Trophoblast cell (in vitro differentiated cells and primary cell): ENCODE results near the gene SNRNP70.

Source experiments
- DNase-seq, 2 donors: peaks; one replicate each; pipeline ENCODE4 v3.0.0-alpha.2; 2016
- H2AFZ ChIP-seq: 2 replicates; pipeline ENCODE4 v1.6.1; 2013; ENCODE audit warnings: low read length, moderate library complexity, mild to moderate bottlenecking; ENCODE audit not compliant: insufficient read depth, poor library complexity
- H2AK5ac ChIP-seq: 2 replicates; pipeline ENCODE4 v1.6.1; 2013; ENCODE audit warnings: mild to moderate bottlenecking, low read length
- H2BK120ac ChIP-seq: 2 replicates; pipeline ENCODE4 v1.6.1; 2013; ENCODE audit warnings: low read length, mild to moderate bottlenecking, moderate library complexity; ENCODE audit not compliant: insufficient read depth, poor library complexity
- H2BK12ac ChIP-seq: 2 replicates; pipeline ENCODE4 v1.6.1; 2013; ENCODE audit warnings: mild to moderate bottlenecking, low read length, moderate library complexity
- H2BK5ac ChIP-seq: 2 replicates; pipeline ENCODE4 v1.6.1; 2013; ENCODE audit warnings: low read length, low read depth, moderate library complexity, mild to moderate bottlenecking; ENCODE audit not compliant: poor library complexity
- H3K14ac ChIP-seq: 2 replicates; pipeline ENCODE4 v1.6.1; 2013; ENCODE audit warnings: mild to moderate bottlenecking, low read length
- H3K18ac ChIP-seq: 2 replicates; pipeline ENCODE4 v1.6.1; 2013; ENCODE audit warnings: mild to moderate bottlenecking, low read length
- H3K23ac ChIP-seq: 2 replicates; pipeline ENCODE4 v1.6.1; 2013; ENCODE audit warnings: low read length
- H3K27ac ChIP-seq: 2 replicates; pipeline ENCODE4 v1.5.1; 2013; ENCODE audit warnings: low read depth, mild to moderate bottlenecking, inconsistent platforms, low read length, moderate library complexity
- H3K27me3 ChIP-seq: 2 replicates; pipeline ENCODE4 v1.6.1; 2013; ENCODE audit warnings: inconsistent platforms, mild to moderate bottlenecking, low read length, moderate library complexity; ENCODE audit not compliant: insufficient read depth
- H3K36me3 ChIP-seq, 2 experiments: 1 replicate in 1 of 2; 2 replicates in 1 of 2; pipeline ENCODE4 v1.6.1; 2013; ENCODE audit warnings: low read length in 2 of 2, mild to moderate bottlenecking in 2 of 2, moderate library complexity in 1 of 2; ENCODE audit not compliant: insufficient read depth in 2 of 2, control insufficient read depth in 1 of 2
- H3K4ac ChIP-seq: 2 replicates; pipeline ENCODE4 v1.6.1; 2013; ENCODE audit warnings: low read depth, mild to moderate bottlenecking, low read length, moderate library complexity
- H3K4me1 ChIP-seq, 2 experiments: 1 replicate in 1 of 2; 2 replicates in 1 of 2; pipeline ENCODE4 v1.6.1; 2013; ENCODE audit warnings: low read length in 2 of 2, mild to moderate bottlenecking in 2 of 2, moderate library complexity in 1 of 2; ENCODE audit not compliant: insufficient read depth in 2 of 2, control insufficient read depth in 1 of 2
- H3K4me2 ChIP-seq: 2 replicates; pipeline ENCODE4 v1.6.1; 2013; ENCODE audit warnings: inconsistent platforms, mild to moderate bottlenecking, low read length, moderate library complexity
- H3K4me3 ChIP-seq: 2 replicates; pipeline ENCODE4 v1.5.1; 2013; ENCODE audit warnings: mild to moderate bottlenecking, low read depth, low read length, inconsistent platforms
- H3K79me1 ChIP-seq: one replicate; pipeline ENCODE4 v1.6.1; 2013; ENCODE audit warnings: low read length
- H3K79me2 ChIP-seq: 2 replicates; pipeline ENCODE4 v1.6.1; 2013; ENCODE audit warnings: low read length, mild to moderate bottlenecking; ENCODE audit not compliant: control insufficient read depth, insufficient read depth, poor library complexity
- H3K9ac ChIP-seq: 2 replicates; pipeline ENCODE4 v1.6.1; 2013; ENCODE audit warnings: mild to moderate bottlenecking, low read length
- H3K9me3 ChIP-seq: 2 replicates; pipeline ENCODE4 v1.6.1; 2013; ENCODE audit warnings: low read depth, mild to moderate bottlenecking, control low read depth, inconsistent platforms, low read length; ENCODE audit not compliant: insufficient read depth
- H4K12ac ChIP-seq: 2 replicates; pipeline ENCODE4 v1.6.1; 2013; ENCODE audit warnings: low read depth, mild to moderate bottlenecking, low read length, moderate library complexity
- H4K8ac ChIP-seq: 2 replicates; pipeline ENCODE4 v1.6.1; 2013; ENCODE audit warnings: low read depth, mild to moderate bottlenecking, low read length, moderate library complexity
- H4K91ac ChIP-seq: one replicate; pipeline ENCODE4 v1.6.1; 2013; ENCODE audit warnings: low read depth, mild to moderate bottlenecking, low read length, moderate library complexity
- WGBS: extraction: QIAGEN DNeasy Blood & Tissue Kit; methylation state at CpG from one replicate; pipeline ENCODE4 v1.1.7; 2013; ENCODE audit warnings: missing lambda C conversion rate; ENCODE audit not compliant: insufficient read length, insufficient coverage; ENCODE audit errors: extremely low coverage; 5-methylcytosine and 5-hydroxymethylcytosine counted together

SNRNP70 gene

GRCh38 chr19:49104229-49104864 is 19.1 kb downstream of the SNRNP70 start:
- DNase-seq = no peak
- H3K14ac ChIP-seq = no peak overlapping the region
- no peak overlapping the region for H3K4me2 ChIP-seq
- H2BK5ac ChIP-seq = no peak overlapping the region
- no peak overlapping the region for H4K91ac ChIP-seq
- H3K4ac ChIP-seq = no peak overlapping the region
- H3K79me1 ChIP-seq = no peaks in the 10 kb centered on the region
- H3K79me2 ChIP-seq = no peaks in the 10 kb centered on the region
- H3K36me3 ChIP-seq = peaks cover 91 to 94% of the 10 kb centered on the region in 2 experiments
- no peak overlapping the region for H3K4me3 ChIP-seq
- H3K23ac ChIP-seq = no peak overlapping the region
- no peak overlapping the region for H2AFZ ChIP-seq
- no peak overlapping the region for H2BK120ac ChIP-seq
- no peak overlapping the region for H4K8ac ChIP-seq
- H3K27me3 ChIP-seq = no peaks in the 10 kb centered on the region
- no peak overlapping the region for H4K12ac ChIP-seq
- H2AK5ac ChIP-seq = no peak overlapping the region
- no peak overlapping the region for H3K9ac ChIP-seq
- no peaks in the 10 kb centered on the region for H3K9me3 ChIP-seq
- H3K18ac ChIP-seq = no peak overlapping the region
- H3K27ac ChIP-seq = no peak overlapping the region
- WGBS = no CpG with 5 or more reads among the region's 30 CpGs
- H3K4me1 ChIP-seq = peaks cover 0 to 5% of the 10 kb centered on the region in 2 experiments
- no peak overlapping the region for H2BK12ac ChIP-seq

GRCh38 chr19:49106648-49107135 is 21.4 kb downstream of the SNRNP70 start:
- H2BK120ac ChIP-seq = no peak overlapping the region
- H3K79me2 ChIP-seq = no peaks in the 10 kb centered on the region
- H2BK12ac ChIP-seq = no peak overlapping the region
- H4K12ac ChIP-seq = no peak overlapping the region
- H3K27me3 ChIP-seq = no peaks in the 10 kb centered on the region
- no peak overlapping the region for H2BK5ac ChIP-seq
- H3K18ac ChIP-seq = no peak overlapping the region
- H2AFZ ChIP-seq = no peak overlapping the region
- no peak overlapping the region for H3K9ac ChIP-seq
- no CpG with 5 or more reads among the region's 12 CpGs for WGBS
- H2AK5ac ChIP-seq = no peak overlapping the region
- H3K4ac ChIP-seq = no peak overlapping the region
- H3K14ac ChIP-seq = no peak overlapping the region
- H3K23ac ChIP-seq = no peak overlapping the region
- H3K36me3 ChIP-seq = peaks cover 77 to 79% of the 10 kb centered on the region in 2 experiments
- H3K4me2 ChIP-seq = no peak overlapping the region
- no peak overlapping the region for H4K91ac ChIP-seq
- no peaks in the 10 kb centered on the region for H3K79me1 ChIP-seq
- H4K8ac ChIP-seq = no peak overlapping the region
- H3K4me3 ChIP-seq = no peak overlapping the region
- DNase-seq = peak; percentile 27 to 66
- H3K4me1 ChIP-seq = peaks cover 0 to 5% of the 10 kb centered on the region in 2 experiments
- H3K27ac ChIP-seq = no peak overlapping the region
- no peaks in the 10 kb centered on the region for H3K9me3 ChIP-seq

- H3K36me3 ChIP-seq = peaks cover 66 to 67% of the 10 kb centered on the region in 2 experiments
- no peak overlapping the region for H2AK5ac ChIP-seq
- no peak overlapping the region for H4K12ac ChIP-seq
- no peak overlapping the region for H3K9ac ChIP-seq
- no peak overlapping the region for H3K27ac ChIP-seq
- H3K27me3 ChIP-seq = no peaks in the 10 kb centered on the region
- H3K4ac ChIP-seq = no peak overlapping the region
- H2BK12ac ChIP-seq = no peak overlapping the region
- H3K4me3 ChIP-seq = no peak overlapping the region
- H2BK120ac ChIP-seq = no peak overlapping the region
- WGBS = no CpG with 5 or more reads among the region's 93 CpGs
- H2BK5ac ChIP-seq = no peak overlapping the region
- no peak overlapping the region for H3K4me2 ChIP-seq
- no peak overlapping the region for H4K91ac ChIP-seq
- no peaks in the 10 kb centered on the region for H3K79me1 ChIP-seq
- H3K9me3 ChIP-seq = no peaks in the 10 kb centered on the region
- H2AFZ ChIP-seq = no peak overlapping the region
- H4K8ac ChIP-seq = no peak overlapping the region
- peaks cover 0 to 5% of the 10 kb centered on the region in 2 experiments for H3K4me1 ChIP-seq
- no peak overlapping the region for H3K23ac ChIP-seq
- no peaks in the 10 kb centered on the region for H3K79me2 ChIP-seq
- no peak overlapping the region for H3K14ac ChIP-seq
- H3K18ac ChIP-seq = no peak overlapping the region
- DNase-seq = no peak
These were observed 22.6 kb downstream of the SNRNP70 start for GRCh38 chr19:49107625-49108459.

- no peak overlapping the region for H2BK120ac ChIP-seq
- H2AFZ ChIP-seq = no peak overlapping the region
- H3K79me1 ChIP-seq = no peaks in the 10 kb centered on the region
- H2AK5ac ChIP-seq = no peak overlapping the region
- H3K4me2 ChIP-seq = no peak overlapping the region
- no CpG with 5 or more reads among the region's 5 CpGs for WGBS
- H3K27me3 ChIP-seq = no peaks in the 10 kb centered on the region
- no peak overlapping the region for H3K4ac ChIP-seq
- H4K91ac ChIP-seq = no peak overlapping the region
- no peak overlapping the region for H3K18ac ChIP-seq
- no peak overlapping the region for H2BK12ac ChIP-seq
- peaks cover 5% of the 10 kb centered on the region in 2 experiments for H3K4me1 ChIP-seq
- H3K36me3 ChIP-seq = peaks cover 54 to 56% of the 10 kb centered on the region in 2 experiments
- no peak overlapping the region for H3K9ac ChIP-seq
- H4K12ac ChIP-seq = no peak overlapping the region
- no peak overlapping the region for H3K4me3 ChIP-seq
- peaks cover 3% of the 10 kb centered on the region for H3K9me3 ChIP-seq
- H4K8ac ChIP-seq = no peak overlapping the region
- H3K23ac ChIP-seq = no peak overlapping the region
- H3K27ac ChIP-seq = peak overlapping the region; percentile 16
- no peak for DNase-seq
- no peak overlapping the region for H2BK5ac ChIP-seq
- H3K14ac ChIP-seq = no peak overlapping the region
- H3K79me2 ChIP-seq = no peaks in the 10 kb centered on the region
These were observed 23.8 kb downstream of the SNRNP70 start for GRCh38 chr19:49109051-49109450.
